K562 (cell line): ENCODE data around the gene GALNS. TPM values are rescaled to one million over a fixed set of nuclear protein-coding genes. Genes with fewer than 3 reads are reported as not detected.

Experiments
- CBX8 ChIP-seq: fragments of 200-600 bp; sonication (generic); IDR thresholded peaks from 2 replicates; pipeline ENCODE4 v1.6.1; 2012; ENCODE audit warnings: borderline replicate concordance, mixed run types, low read depth, mild to moderate bottlenecking, moderate library complexity, mixed read lengths, low read length, control low read depth, inconsistent platforms; ENCODE audit not compliant: poor library complexity, severe bottlenecking; ENCODE audit errors: extremely low read depth
- CCNT2 ChIP-seq: IDR thresholded peaks from 2 replicates; pipeline ENCODE4 v1.6.1; 2011; ENCODE audit warnings: borderline replicate concordance, low read depth, mild to moderate bottlenecking, moderate library complexity, mixed read lengths, low read length; ENCODE audit not compliant: insufficient read length; ENCODE audit errors: extremely low read depth
- CHD2 ChIP-seq: IDR thresholded peaks from 2 replicates; pipeline ENCODE4 v1.6.1; 2011; ENCODE audit warnings: low read depth, low read length
- FOXP1 ChIP-seq: sonication (generic); formaldehyde crosslinking; IDR thresholded peaks from 2 replicates; pipeline ENCODE4 v1.8.0; 2022; ENCODE audit warnings: mild to moderate bottlenecking, missing genetic modification reagents
- HMGN3 ChIP-seq: IDR thresholded peaks from 2 replicates; pipeline ENCODE4 v1.6.1; 2011; ENCODE audit warnings: borderline replicate concordance, low read depth, mild to moderate bottlenecking, mixed read lengths, low read length; ENCODE audit not compliant: insufficient read length; ENCODE audit errors: extremely low read depth
- JUNB ChIP-seq: fragments of 450-650 bp; formaldehyde crosslinking; conservative IDR thresholded peaks from 2 replicates; pipeline ENCODE4 v1.4.0; 2020; ENCODE audit warnings: mild to moderate bottlenecking
- KLF16 ChIP-seq: IDR thresholded peaks from 2 replicates; pipeline ENCODE4 v1.6.1; 2016; ENCODE audit warnings: antibody characterized with exemption
- KLF6 ChIP-seq: fragments of 250-450 bp; sonication (Bioruptor Pico); IDR thresholded peaks from 2 replicates; pipeline ENCODE4 v1.4.0; 2020; ENCODE audit warnings: mild to moderate bottlenecking, moderate library complexity, borderline replicate concordance
- NBN ChIP-seq: fragments of 450-650 bp; IDR thresholded peaks from 2 replicates; pipeline ENCODE4 v1.6.1; 2016; ENCODE audit warnings: low read depth, mild to moderate bottlenecking
- NEUROD1 ChIP-seq: fragments of 150-350 bp; IDR thresholded peaks from 2 replicates; pipeline ENCODE4 v1.6.1; 2014; ENCODE audit warnings: borderline replicate concordance, low read length, low read depth; ENCODE audit not compliant: partially characterized antibody
- SIN3A ChIP-seq, 2 experiments: fragments of 150-350 bp in 1 of 2; IDR thresholded peaks; 2 replicates each; pipeline ENCODE4 v1.6.1; 2011 to 2016; ENCODE audit warnings: borderline replicate concordance in 2 of 2, low read depth in 2 of 2, low read length in 2 of 2, mild to moderate bottlenecking in 2 of 2, moderate library complexity in 2 of 2; ENCODE audit not compliant: control insufficient read depth in 1 of 2
- SIRT6 ChIP-seq: IDR thresholded peaks from one replicate; pipeline ENCODE4 v1.6.1; 2012; ENCODE audit warnings: low read depth, mild to moderate bottlenecking, control low read depth, inconsistent platforms, low read length, moderate library complexity
- SMAD4 ChIP-seq: fragments of 250-450 bp; sonication (Bioruptor Pico); conservative IDR thresholded peaks from 2 replicates; pipeline ENCODE4 v1.8.0; 2021; ENCODE audit warnings: inconsistent platforms, mild to moderate bottlenecking, moderate library complexity
- SOX6 ChIP-seq: fragments of 450-650 bp; IDR thresholded peaks from 2 replicates; pipeline ENCODE4 v1.6.1; 2014; ENCODE audit warnings: mild to moderate bottlenecking
- YBX1 ChIP-seq: fragments of 450-650 bp; IDR thresholded peaks from 2 replicates; pipeline ENCODE4 v1.7.1; 2016; ENCODE audit warnings: mild to moderate bottlenecking
- polyA plus RNA-seq, 8 experiments: library from polyadenylated mRNA; depleted of rRNA in 4 of 8; stranded (reverse) in 5 of 8; unstranded in 3 of 8; fragments of >200 nt; fragmentation: Nextera tagmentation in 2 of 8; fragmentation: Illumina TruSeq in 1 of 8; extraction: Ambion mirVana in 2 of 8; extraction: Trizol in 1 of 8; gene quantifications; 2 replicates each; pipeline versions ENCODE4 v1.2.1 to v1.2.3, GENCODE V29; 2011 to 2014; ENCODE audit warnings: inconsistent platforms in 1 of 8, missing spikeins in 1 of 8
- total RNA-seq, 7 experiments: library from RNA; depleted of rRNA in 6 of 7; stranded (reverse); fragments of >200 nt in 6 of 7; fragmentation: Illumina TruSeq in 2 of 7; extraction: Trizol in 2 of 7; gene quantifications; 2 replicates each; pipeline versions ENCODE4 v1.2.1 to v1.2.3, GENCODE V29; 2011 to 2021; ENCODE audit warnings: low replicate concordance in 1 of 7
- TF ChIP-seq, protein P1 (sequence below): fragments of 250-450 bp; sonication (Bioruptor Pico); IDR thresholded peaks from 2 replicates; pipeline ENCODE4 v1.9.0; 2021; ENCODE audit warnings: mild to moderate bottlenecking, inconsistent platforms
- TF ChIP-seq, protein P2 (sequence below), 2 experiments: fragments of 450-650 bp; conservative IDR thresholded peaks; 2 replicates each; pipeline ENCODE4 v1.6.1; 2017; ENCODE audit warnings: mild to moderate bottlenecking in 2 of 2, moderate library complexity in 2 of 2
- TF ChIP-seq, protein P3 (sequence below): fragments of 450-650 bp; IDR thresholded peaks from one replicate; pipeline ENCODE4 v1.6.1; 2018; ENCODE audit warnings: mild to moderate bottlenecking, moderate library complexity; ENCODE audit not compliant: partially characterized antibody
- TF ChIP-seq, protein P4 (sequence below): sonication (generic); formaldehyde crosslinking; IDR thresholded peaks from 2 replicates; pipeline ENCODE4 v1.8.0; 2022; ENCODE audit warnings: mild to moderate bottlenecking, missing genetic modification reagents

GALNS gene
- total and polyA plus RNA-seq, 9 of the 15 experiments (the other 6 are each of a cell fraction or from before 2014, with no cell fraction given) = 0.38 to 13.2 (median 4.3) TPM

DNA sequence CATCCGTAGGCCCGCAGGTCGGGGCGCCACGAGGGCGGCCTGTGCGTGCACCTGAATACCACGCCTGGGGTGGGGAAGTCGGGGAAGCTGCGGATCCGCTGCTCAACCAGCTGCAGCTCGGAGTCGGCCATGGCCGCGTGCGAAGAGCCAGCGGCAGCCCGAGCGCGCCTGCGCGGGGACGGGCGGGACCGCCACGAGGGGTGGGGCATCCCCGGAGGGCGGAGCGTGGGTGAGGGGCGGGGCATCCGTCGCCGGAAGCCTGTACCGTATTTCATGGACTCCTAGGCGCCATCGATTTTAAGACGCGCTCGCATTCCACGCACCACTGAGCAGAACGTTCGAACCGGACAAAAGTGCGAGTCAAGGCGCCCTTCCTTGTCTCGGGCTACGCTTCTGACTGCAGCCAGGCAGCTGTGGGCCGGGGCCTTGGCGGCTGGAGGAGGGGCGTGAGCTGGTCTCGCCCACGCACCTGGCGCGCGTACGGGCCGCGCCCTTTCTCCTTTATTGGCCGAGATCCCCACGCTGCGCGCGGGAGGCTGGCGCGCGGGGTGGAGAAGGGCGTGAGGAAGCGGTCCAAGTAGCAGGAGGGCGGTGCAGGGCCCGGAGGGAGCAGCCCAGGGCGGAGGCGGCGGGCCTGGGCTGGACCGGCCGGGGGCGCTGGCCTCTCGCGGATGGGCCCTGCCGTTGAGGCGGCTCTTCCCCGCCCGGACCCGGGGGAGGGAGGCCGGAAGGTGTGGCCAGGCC, 44.8 kb downstream of the GALNS start, which contains the start of gene APRT (continued):
- no peak for TF ChIP-seq CBX8
- 0 out of 2 replicates have a peak, but pooled peaks have one; percentile 35 for TF ChIP-seq SOX6
- TF ChIP-seq KLF6 (CRISPR knock-in tag) = peak; percentile 55; the same call in 1 of the 2 replicates
- TF ChIP-seq, protein P1, sequence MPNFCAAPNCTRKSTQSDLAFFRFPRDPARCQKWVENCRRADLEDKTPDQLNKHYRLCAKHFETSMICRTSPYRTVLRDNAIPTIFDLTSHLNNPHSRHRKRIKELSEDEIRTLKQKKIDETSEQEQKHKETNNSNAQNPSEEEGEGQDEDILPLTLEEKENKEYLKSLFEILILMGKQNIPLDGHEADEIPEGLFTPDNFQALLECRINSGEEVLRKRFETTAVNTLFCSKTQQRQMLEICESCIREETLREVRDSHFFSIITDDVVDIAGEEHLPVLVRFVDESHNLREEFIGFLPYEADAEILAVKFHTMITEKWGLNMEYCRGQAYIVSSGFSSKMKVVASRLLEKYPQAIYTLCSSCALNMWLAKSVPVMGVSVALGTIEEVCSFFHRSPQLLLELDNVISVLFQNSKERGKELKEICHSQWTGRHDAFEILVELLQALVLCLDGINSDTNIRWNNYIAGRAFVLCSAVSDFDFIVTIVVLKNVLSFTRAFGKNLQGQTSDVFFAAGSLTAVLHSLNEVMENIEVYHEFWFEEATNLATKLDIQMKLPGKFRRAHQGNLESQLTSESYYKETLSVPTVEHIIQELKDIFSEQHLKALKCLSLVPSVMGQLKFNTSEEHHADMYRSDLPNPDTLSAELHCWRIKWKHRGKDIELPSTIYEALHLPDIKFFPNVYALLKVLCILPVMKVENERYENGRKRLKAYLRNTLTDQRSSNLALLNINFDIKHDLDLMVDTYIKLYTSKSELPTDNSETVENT (CRISPR knock-in tag) = no peak
- peak; percentile 69 for TF ChIP-seq CCNT2
- peak; percentile 8; the same call in 1 of the 2 replicates for TF ChIP-seq CHD2
- peak; percentile 89 for TF ChIP-seq HMGN3
- no peak; the same call in 1 of the 2 replicates for TF ChIP-seq FOXP1 (CRISPR knock-in tag)
- TF ChIP-seq YBX1 = no peak
- peak; percentile 50 to 62; a peak in 1 of 4 replicates for TF ChIP-seq SIN3A (IDR thresholded peaks at IDR 0.05; ENCODE audit: borderline replicate concordance in 2 of 2, control insufficient read depth in 1 of 2, low read depth in 2 of 2, low read length in 2 of 2)
- TF ChIP-seq, protein P2, sequence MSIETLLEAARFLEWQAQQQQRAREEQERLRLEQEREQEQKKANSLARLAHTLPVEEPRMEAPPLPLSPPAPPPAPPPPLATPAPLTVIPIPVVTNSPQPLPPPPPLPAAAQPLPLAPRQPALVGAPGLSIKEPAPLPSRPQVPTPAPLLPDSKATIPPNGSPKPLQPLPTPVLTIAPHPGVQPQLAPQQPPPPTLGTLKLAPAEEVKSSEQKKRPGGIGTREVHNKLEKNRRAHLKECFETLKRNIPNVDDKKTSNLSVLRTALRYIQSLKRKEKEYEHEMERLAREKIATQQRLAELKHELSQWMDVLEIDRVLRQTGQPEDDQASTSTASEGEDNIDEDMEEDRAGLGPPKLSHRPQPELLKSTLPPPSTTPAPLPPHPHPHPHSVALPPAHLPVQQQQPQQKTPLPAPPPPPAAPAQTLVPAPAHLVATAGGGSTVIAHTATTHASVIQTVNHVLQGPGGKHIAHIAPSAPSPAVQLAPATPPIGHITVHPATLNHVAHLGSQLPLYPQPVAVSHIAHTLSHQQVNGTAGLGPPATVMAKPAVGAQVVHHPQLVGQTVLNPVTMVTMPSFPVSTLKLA (conservative IDR thresholded peaks at IDR 0.05) = peak in 1 of 2 experiments; percentile 61; a peak in 2 of 4 replicates
- TF ChIP-seq, protein P3, sequence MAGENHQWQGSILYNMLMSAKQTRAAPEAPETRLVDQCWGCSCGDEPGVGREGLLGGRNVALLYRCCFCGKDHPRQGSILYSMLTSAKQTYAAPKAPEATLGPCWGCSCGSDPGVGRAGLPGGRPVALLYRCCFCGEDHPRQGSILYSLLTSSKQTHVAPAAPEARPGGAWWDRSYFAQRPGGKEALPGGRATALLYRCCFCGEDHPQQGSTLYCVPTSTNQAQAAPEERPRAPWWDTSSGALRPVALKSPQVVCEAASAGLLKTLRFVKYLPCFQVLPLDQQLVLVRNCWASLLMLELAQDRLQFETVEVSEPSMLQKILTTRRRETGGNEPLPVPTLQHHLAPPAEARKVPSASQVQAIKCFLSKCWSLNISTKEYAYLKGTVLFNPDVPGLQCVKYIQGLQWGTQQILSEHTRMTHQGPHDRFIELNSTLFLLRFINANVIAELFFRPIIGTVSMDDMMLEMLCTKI = no peak
- TF ChIP-seq SMAD4 = peak; percentile 60
- TF ChIP-seq, protein P4, sequence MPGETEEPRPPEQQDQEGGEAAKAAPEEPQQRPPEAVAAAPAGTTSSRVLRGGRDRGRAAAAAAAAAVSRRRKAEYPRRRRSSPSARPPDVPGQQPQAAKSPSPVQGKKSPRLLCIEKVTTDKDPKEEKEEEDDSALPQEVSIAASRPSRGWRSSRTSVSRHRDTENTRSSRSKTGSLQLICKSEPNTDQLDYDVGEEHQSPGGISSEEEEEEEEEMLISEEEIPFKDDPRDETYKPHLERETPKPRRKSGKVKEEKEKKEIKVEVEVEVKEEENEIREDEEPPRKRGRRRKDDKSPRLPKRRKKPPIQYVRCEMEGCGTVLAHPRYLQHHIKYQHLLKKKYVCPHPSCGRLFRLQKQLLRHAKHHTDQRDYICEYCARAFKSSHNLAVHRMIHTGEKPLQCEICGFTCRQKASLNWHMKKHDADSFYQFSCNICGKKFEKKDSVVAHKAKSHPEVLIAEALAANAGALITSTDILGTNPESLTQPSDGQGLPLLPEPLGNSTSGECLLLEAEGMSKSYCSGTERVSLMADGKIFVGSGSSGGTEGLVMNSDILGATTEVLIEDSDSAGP = peak; percentile 67
- TF ChIP-seq NEUROD1 = peak; percentile 34
- TF ChIP-seq JUNB (CRISPR knock-in tag) = no peak
- peak; percentile 36; the same call in 1 of the 2 replicates for TF ChIP-seq NBN
- peak; percentile 10; the same call in 1 of the 2 replicates for TF ChIP-seq KLF16
- TF ChIP-seq SIRT6 = no peak
